Mucosa of descending colon (tissue), 3 donors: ENCODE measurements around the gene CDS2. TPM values are rescaled to one million over a fixed set of nuclear protein-coding genes. Genes with fewer than 3 reads are reported as not detected.

Experiments
- ATAC-seq: fragments of 200-7000 bp; cut with Tn5 transposase; one replicate; pipeline ENCODE4 v1.9.1; 2020; ENCODE audit warnings: mild to moderate bottlenecking, moderate library complexity
- DNase-seq, 3 donors: peaks; one replicate each; pipeline ENCODE4 v3.0.0-alpha.2; 2020
- H3K36me3 ChIP-seq: fragments of 200-600 bp; one replicate; pipeline ENCODE4 v1.8.0; 2021; ENCODE audit warnings: low read depth, mild to moderate bottlenecking
- H3K4me1 ChIP-seq: fragments of 200-600 bp; one replicate; pipeline ENCODE4 v1.8.0; 2021; ENCODE audit warnings: low read depth, mild to moderate bottlenecking
- H3K4me3 ChIP-seq: fragments of 200-600 bp; one replicate; pipeline ENCODE4 v1.8.0; 2021; ENCODE audit warnings: mild to moderate bottlenecking
- H3K9me3 ChIP-seq: fragments of 200-600 bp; one replicate; pipeline ENCODE4 v1.8.0; 2021; ENCODE audit warnings: mild to moderate bottlenecking
- intact Hi-C, 2 donors: fragments of 100-400 bp; cut with DNase I in 1 of 2; cut with micrococcal nuclease in 1 of 2; formaldehyde crosslinking; loops; one replicate each; pipeline versions ENCODE4 v1.11.0 to v1.11.1; 2022; cut with DNase I, micrococcal nuclease
- total RNA-seq, 3 donors: library from RNA; stranded (reverse); fragmentation: NEBNext Ultra II Directional in 2 of 3; extraction: Animal tissue kit (Norgen Biotek cat#: 25700) in 2 of 3; gene quantifications; one replicate each; pipeline versions ENCODE4 v1.2.1 to v1.2.4, GENCODE V29; 2021 to 2023
- TF ChIP-seq, protein P1 (sequence below): fragments of 200-600 bp; IDR thresholded peaks from one replicate; pipeline ENCODE4 v1.8.0; 2022; ENCODE audit warnings: antibody characterized with exemption, mild to moderate bottlenecking
- donor health status: DM: no; HTN: no; CAD: no; lungs with moderate emphysema.
- donor health status: DM: no; HTN: no; CAD: no.
- donor health status: DM: no; HTN: yes; CAD: no.

CDS2 gene
- total RNA-seq, 3 donors from 2014 or later, result 37.9 to 59.5 (median 39.6) TPM

DNA sequence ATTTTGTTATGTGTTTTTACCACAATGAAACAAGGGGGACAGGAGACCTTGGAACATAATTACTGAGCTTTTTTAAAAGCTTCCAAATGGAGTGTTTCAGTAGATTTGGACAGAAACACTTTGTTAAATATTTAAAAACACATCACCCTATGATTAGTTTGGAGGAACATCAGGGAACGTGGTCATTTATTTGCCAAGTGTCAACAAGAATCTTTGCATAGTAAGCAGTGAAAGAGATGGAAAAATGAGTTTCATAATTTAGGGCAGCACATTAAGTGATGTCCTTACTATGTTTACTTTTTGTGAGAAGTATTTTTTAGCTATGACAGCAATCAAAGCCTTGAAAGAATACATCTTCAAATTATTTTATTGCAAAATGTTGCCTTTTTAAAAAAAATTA lies 107.3 kb downstream of the CDS2 start:
- no peaks in the 10 kb centered on the region for H3K9me3 ChIP-seq
- H3K4me1 ChIP-seq, result no peaks in the 10 kb centered on the region
- no peaks in the 10 kb centered on the region for H3K36me3 ChIP-seq
- ATAC-seq (no peak), DNase-seq (no peak)
- TF ChIP-seq, protein P1, sequence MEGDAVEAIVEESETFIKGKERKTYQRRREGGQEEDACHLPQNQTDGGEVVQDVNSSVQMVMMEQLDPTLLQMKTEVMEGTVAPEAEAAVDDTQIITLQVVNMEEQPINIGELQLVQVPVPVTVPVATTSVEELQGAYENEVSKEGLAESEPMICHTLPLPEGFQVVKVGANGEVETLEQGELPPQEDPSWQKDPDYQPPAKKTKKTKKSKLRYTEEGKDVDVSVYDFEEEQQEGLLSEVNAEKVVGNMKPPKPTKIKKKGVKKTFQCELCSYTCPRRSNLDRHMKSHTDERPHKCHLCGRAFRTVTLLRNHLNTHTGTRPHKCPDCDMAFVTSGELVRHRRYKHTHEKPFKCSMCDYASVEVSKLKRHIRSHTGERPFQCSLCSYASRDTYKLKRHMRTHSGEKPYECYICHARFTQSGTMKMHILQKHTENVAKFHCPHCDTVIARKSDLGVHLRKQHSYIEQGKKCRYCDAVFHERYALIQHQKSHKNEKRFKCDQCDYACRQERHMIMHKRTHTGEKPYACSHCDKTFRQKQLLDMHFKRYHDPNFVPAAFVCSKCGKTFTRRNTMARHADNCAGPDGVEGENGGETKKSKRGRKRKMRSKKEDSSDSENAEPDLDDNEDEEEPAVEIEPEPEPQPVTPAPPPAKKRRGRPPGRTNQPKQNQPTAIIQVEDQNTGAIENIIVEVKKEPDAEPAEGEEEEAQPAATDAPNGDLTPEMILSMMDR, result no peak
- intact Hi-C loops, result no loop called here
- H3K4me3 ChIP-seq, result no peak overlapping the region

DNA sequence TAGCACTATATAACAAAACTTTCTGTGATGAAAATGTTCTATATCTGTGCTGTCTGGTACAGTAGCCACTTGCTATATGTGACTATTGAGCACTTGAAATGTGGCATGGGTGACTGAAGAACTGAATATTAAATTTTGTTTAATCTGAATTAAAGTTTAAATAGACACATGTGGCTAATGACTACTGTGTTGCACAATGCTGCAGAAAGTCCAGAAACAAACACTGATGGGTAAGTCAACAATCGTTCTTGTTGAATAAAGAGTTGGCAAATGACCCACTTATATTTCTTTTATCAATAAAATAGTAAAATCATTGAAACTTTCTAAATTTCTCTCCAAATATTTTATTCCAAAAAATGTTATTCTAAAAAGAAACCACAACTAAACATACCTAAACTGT lies 108.2 kb downstream of the CDS2 start:
- Histone ChIP-seq H3K9me3 (no peaks in the 10 kb centered on the region), H3K36me3 (no peaks in the 10 kb centered on the region), H3K4me1 (no peaks in the 10 kb centered on the region), H3K4me3 (no peak overlapping the region)
- TF ChIP-seq, protein P1, result no peak
- DNase-seq (no peak), ATAC-seq (no peak)
- intact Hi-C loops, result no loop called here

Other genes starting within 250 kb of the CDS2 start
- 10 to 100 TPM in 1 of 3 donors, 1 to 10 TPM in 2; 9.1 to 15.4 (median 9.4) TPM for gene SLC23A2, start 125.5 kb upstream of the CDS2 start, total RNA-seq
- gene TMEM230, start 13.9 kb upstream of the CDS2 start, total RNA-seq, result 10 to 100 TPM; 66.2 to 76.2 (median 67.7) TPM
- gene PCNA, start 7.0 kb upstream of the CDS2 start, total RNA-seq, result 10 to 100 TPM; 43.4 to 91.1 (median 48.7) TPM
- not detected for gene PROKR2, start 189.9 kb downstream of the CDS2 start, total RNA-seq